Endothelial cell of umbilical vein (primary cell): Measurements from ENCODE around the gene KRT86.

Experiments
- EZH2 ChIP-seq: IDR thresholded peaks from 2 replicates; pipeline ENCODE4 v1.6.1; 2012; ENCODE audit warnings: borderline replicate concordance, low read depth, mild to moderate bottlenecking, moderate library complexity, low read length, inconsistent platforms; ENCODE audit not compliant: severe bottlenecking
- FOS ChIP-seq: IDR thresholded peaks from 2 replicates; pipeline ENCODE4 v1.6.1; 2011; ENCODE audit warnings: mild to moderate bottlenecking, low read length, moderate library complexity, borderline replicate concordance; ENCODE audit not compliant: insufficient read depth
- JUN ChIP-seq: IDR thresholded peaks from 2 replicates; pipeline ENCODE4 v1.6.1; 2011; ENCODE audit warnings: borderline replicate concordance, low read depth; ENCODE audit not compliant: insufficient read length, insufficient read depth
- MAX ChIP-seq: IDR thresholded peaks from 2 replicates; pipeline ENCODE4 v1.6.1; 2011; ENCODE audit not compliant: insufficient read depth, insufficient read length
- POLR2A ChIP-seq: IDR thresholded peaks from 2 replicates; pipeline ENCODE4 v1.6.1; 2012; ENCODE audit warnings: low read depth, mild to moderate bottlenecking, control low read depth, low read length
- POLR2AphosphoS5 ChIP-seq: IDR thresholded peaks from 2 replicates; pipeline ENCODE4 v1.6.1; 2012; ENCODE audit warnings: low read depth, mild to moderate bottlenecking, control low read depth, low read length, moderate library complexity; ENCODE audit not compliant: insufficient read depth
- TF ChIP-seq, protein P1 (sequence below), 2 donors: IDR thresholded peaks; 1 replicate in 1 of 2; 2 replicates in 1 of 2; pipeline ENCODE4 v1.5.1; 2011; ENCODE audit warnings: low read length in 2 of 2, mild to moderate bottlenecking in 2 of 2, moderate library complexity in 2 of 2, control low read depth in 1 of 2, inconsistent platforms in 1 of 2, low read depth in 1 of 2; ENCODE audit not compliant: insufficient read depth in 1 of 2; ENCODE audit errors: extremely low read depth in 1 of 2

GRCh38 chr12:52300796-52301691 lies 26.6 kb downstream of the KRT86 start:
- no peak for TF ChIP-seq POLR2AphosphoS5
- TF ChIP-seq, protein P1, sequence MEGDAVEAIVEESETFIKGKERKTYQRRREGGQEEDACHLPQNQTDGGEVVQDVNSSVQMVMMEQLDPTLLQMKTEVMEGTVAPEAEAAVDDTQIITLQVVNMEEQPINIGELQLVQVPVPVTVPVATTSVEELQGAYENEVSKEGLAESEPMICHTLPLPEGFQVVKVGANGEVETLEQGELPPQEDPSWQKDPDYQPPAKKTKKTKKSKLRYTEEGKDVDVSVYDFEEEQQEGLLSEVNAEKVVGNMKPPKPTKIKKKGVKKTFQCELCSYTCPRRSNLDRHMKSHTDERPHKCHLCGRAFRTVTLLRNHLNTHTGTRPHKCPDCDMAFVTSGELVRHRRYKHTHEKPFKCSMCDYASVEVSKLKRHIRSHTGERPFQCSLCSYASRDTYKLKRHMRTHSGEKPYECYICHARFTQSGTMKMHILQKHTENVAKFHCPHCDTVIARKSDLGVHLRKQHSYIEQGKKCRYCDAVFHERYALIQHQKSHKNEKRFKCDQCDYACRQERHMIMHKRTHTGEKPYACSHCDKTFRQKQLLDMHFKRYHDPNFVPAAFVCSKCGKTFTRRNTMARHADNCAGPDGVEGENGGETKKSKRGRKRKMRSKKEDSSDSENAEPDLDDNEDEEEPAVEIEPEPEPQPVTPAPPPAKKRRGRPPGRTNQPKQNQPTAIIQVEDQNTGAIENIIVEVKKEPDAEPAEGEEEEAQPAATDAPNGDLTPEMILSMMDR (IDR thresholded peaks at IDR 0.05; ENCODE audit: extremely low read depth in 1 of 2, insufficient read depth in 1 of 2, low read depth in 1 of 2, low read length in 2 of 2): no peak
- TF ChIP-seq EZH2: no peak
- TF ChIP-seq FOS: no peak
- TF ChIP-seq MAX: no peak
- no peak for TF ChIP-seq POLR2A
- TF ChIP-seq JUN: no peak
